ENCODE data around the gene IFT122.

IFT122 gene

GRCh38 chr3:129441782-129442181, 1.8 kb downstream of the IFT122 start:
- Histone ChIP-seq H3K4me1 (ENCODE audit: control insufficient read depth, insufficient read depth, low read length) (peaks cover 43% of the 10 kb centered on the region), H3K9ac (ENCODE audit: low read depth, low read length) (peak overlapping the region; percentile 85), H3K4me2 (ENCODE audit: low read length) (peak overlapping the region; percentile 83), H3K4me3 (ENCODE audit: low read length) (peak overlapping the region; percentile 80), H3K36me3 (ENCODE audit: insufficient read depth, low read length) (peaks cover 10% of the 10 kb centered on the region), H3K27me3 (ENCODE audit: control insufficient read depth, insufficient read depth, low read length) (no peaks in the 10 kb centered on the region), H3K9me3 (replicated peaks; ENCODE audit: low read length) (no peaks in the 10 kb centered on the region)

- peaks cover 43% of the 10 kb centered on the region for H3K4me1 ChIP-seq (ENCODE audit: control insufficient read depth, insufficient read depth, low read length)
- peak overlapping the region; percentile 85 for H3K9ac ChIP-seq (ENCODE audit: low read depth, low read length)
- H3K4me2 ChIP-seq (ENCODE audit: low read length): peak overlapping the region; percentile 83
- H3K9me3 ChIP-seq (replicated peaks; ENCODE audit: low read length): no peaks in the 10 kb centered on the region
- peaks cover 4% of the 10 kb centered on the region for H3K36me3 ChIP-seq (ENCODE audit: insufficient read depth, low read length)
- no peaks in the 10 kb centered on the region for H3K27me3 ChIP-seq (ENCODE audit: control insufficient read depth, insufficient read depth, low read length)
- peak overlapping the region; percentile 29 for H3K4me3 ChIP-seq (ENCODE audit: low read length)
Measured at GRCh38 chr3:129442486-129442885, 2.5 kb downstream of the IFT122 start.

GRCh38 chr3:129442947-129443346, 2.9 kb downstream of the IFT122 start:
- H3K4me3 ChIP-seq (ENCODE audit: low read length): no peak overlapping the region
- H3K27me3 ChIP-seq (ENCODE audit: control insufficient read depth, insufficient read depth, low read length): no peaks in the 10 kb centered on the region
- H3K4me2 ChIP-seq (ENCODE audit: low read length): peak overlapping the region; percentile 83
- peaks cover 42% of the 10 kb centered on the region for H3K4me1 ChIP-seq (ENCODE audit: control insufficient read depth, insufficient read depth, low read length)
- no peaks in the 10 kb centered on the region for H3K9me3 ChIP-seq (replicated peaks; ENCODE audit: low read length)
- no peaks in the 10 kb centered on the region for H3K36me3 ChIP-seq (ENCODE audit: insufficient read depth, low read length)
- peak overlapping the region; percentile 85 for H3K9ac ChIP-seq (ENCODE audit: low read depth, low read length)

GRCh38 chr3:129445471-129445870, 5.4 kb downstream of the IFT122 start:
- H3K4me1 ChIP-seq (ENCODE audit: control insufficient read depth, insufficient read depth, low read length): peaks cover 34% of the 10 kb centered on the region
- no peak overlapping the region for H3K9ac ChIP-seq (ENCODE audit: low read depth, low read length)
- H3K9me3 ChIP-seq (replicated peaks; ENCODE audit: low read length): no peaks in the 10 kb centered on the region
- no peak overlapping the region for H3K4me3 ChIP-seq (ENCODE audit: low read length)
- no peaks in the 10 kb centered on the region for H3K36me3 ChIP-seq (ENCODE audit: insufficient read depth, low read length)
- no peaks in the 10 kb centered on the region for H3K27me3 ChIP-seq (ENCODE audit: control insufficient read depth, insufficient read depth, low read length)
- H3K4me2 ChIP-seq (ENCODE audit: low read length): no peak overlapping the region

GRCh38 chr3:129446926-129447325, 6.9 kb downstream of the IFT122 start:
- H3K9me3 ChIP-seq (replicated peaks; ENCODE audit: low read length): no peaks in the 10 kb centered on the region
- no peak overlapping the region for H3K4me2 ChIP-seq (ENCODE audit: low read length)
- no peak overlapping the region for H3K4me3 ChIP-seq (ENCODE audit: low read length)
- H3K27me3 ChIP-seq (ENCODE audit: control insufficient read depth, insufficient read depth, low read length): no peaks in the 10 kb centered on the region
- H3K4me1 ChIP-seq (ENCODE audit: control insufficient read depth, insufficient read depth, low read length): peaks cover 23% of the 10 kb centered on the region
- peaks cover 3% of the 10 kb centered on the region for H3K36me3 ChIP-seq (ENCODE audit: insufficient read depth, low read length)
- H3K9ac ChIP-seq (ENCODE audit: low read depth, low read length): no peak overlapping the region

- no peak overlapping the region for H3K4me3 ChIP-seq (ENCODE audit: low read length)
- no peaks in the 10 kb centered on the region for H3K9me3 ChIP-seq (replicated peaks; ENCODE audit: low read length)
- H3K9ac ChIP-seq (ENCODE audit: low read depth, low read length): no peak overlapping the region
- H3K27me3 ChIP-seq (ENCODE audit: control insufficient read depth, insufficient read depth, low read length): no peaks in the 10 kb centered on the region
- H3K36me3 ChIP-seq (ENCODE audit: insufficient read depth, low read length): peaks cover 10% of the 10 kb centered on the region
- H3K4me2 ChIP-seq (ENCODE audit: low read length): no peak overlapping the region
- H3K4me1 ChIP-seq (ENCODE audit: control insufficient read depth, insufficient read depth, low read length): peaks cover 9% of the 10 kb centered on the region
Measured at GRCh38 chr3:129448186-129448895, 8.3 kb downstream of the IFT122 start.

- no peak overlapping the region for H3K9ac ChIP-seq (ENCODE audit: low read depth, low read length)
- no peak overlapping the region for H3K4me3 ChIP-seq (ENCODE audit: low read length)
- no peaks in the 10 kb centered on the region for H3K27me3 ChIP-seq (ENCODE audit: control insufficient read depth, insufficient read depth, low read length)
- no peak overlapping the region for H3K4me2 ChIP-seq (ENCODE audit: low read length)
- no peaks in the 10 kb centered on the region for H3K9me3 ChIP-seq (replicated peaks; ENCODE audit: low read length)
- no peaks in the 10 kb centered on the region for H3K4me1 ChIP-seq (ENCODE audit: control insufficient read depth, insufficient read depth, low read length)
- peaks cover 14% of the 10 kb centered on the region for H3K36me3 ChIP-seq (ENCODE audit: insufficient read depth, low read length)
Measured at GRCh38 chr3:129449279-129450115, 9.5 kb downstream of the IFT122 start.

GRCh38 chr3:129453732-129454131, 13.7 kb downstream of the IFT122 start:
- Histone ChIP-seq H3K27me3 (ENCODE audit: control insufficient read depth, insufficient read depth, low read length) (no peaks in the 10 kb centered on the region), H3K4me1 (ENCODE audit: control insufficient read depth, insufficient read depth, low read length) (no peaks in the 10 kb centered on the region), H3K4me3 (ENCODE audit: low read length) (no peak overlapping the region), H3K36me3 (ENCODE audit: insufficient read depth, low read length) (peaks cover 28% of the 10 kb centered on the region), H3K9me3 (replicated peaks; ENCODE audit: low read length) (no peaks in the 10 kb centered on the region), H3K9ac (ENCODE audit: low read depth, low read length) (no peak overlapping the region), H3K4me2 (ENCODE audit: low read length) (no peak overlapping the region)

- H3K9me3 ChIP-seq (replicated peaks; ENCODE audit: low read length): no peaks in the 10 kb centered on the region
Measured at GRCh38 chr3:129460155-129460554, 20.1 kb downstream of the IFT122 start.

GRCh38 chr3:129460572-129460971, 20.5 kb downstream of the IFT122 start:
- H3K4me1 ChIP-seq (ENCODE audit: control insufficient read depth, insufficient read depth, low read length): peaks cover 8% of the 10 kb centered on the region
- no peaks in the 10 kb centered on the region for H3K9me3 ChIP-seq (replicated peaks; ENCODE audit: low read length)
- no peaks in the 10 kb centered on the region for H3K27me3 ChIP-seq (ENCODE audit: control insufficient read depth, insufficient read depth, low read length)
- no peak overlapping the region for H3K4me3 ChIP-seq (ENCODE audit: low read length)
- H3K36me3 ChIP-seq (ENCODE audit: insufficient read depth, low read length): peaks cover 24% of the 10 kb centered on the region
- H3K9ac ChIP-seq (ENCODE audit: low read depth, low read length): no peak overlapping the region
- no peak overlapping the region for H3K4me2 ChIP-seq (ENCODE audit: low read length)

More at GRCh38 chr3:129460155-129460554, 20.1 kb downstream of the IFT122 start:
- Histone ChIP-seq H3K9ac (ENCODE audit: low read depth, low read length) (no peak overlapping the region), H3K4me1 (ENCODE audit: control insufficient read depth, insufficient read depth, low read length) (peaks cover 8% of the 10 kb centered on the region), H3K4me2 (ENCODE audit: low read length) (no peak overlapping the region), H3K4me3 (ENCODE audit: low read length) (no peak overlapping the region), H3K36me3 (ENCODE audit: insufficient read depth, low read length) (peaks cover 24% of the 10 kb centered on the region), H3K27me3 (ENCODE audit: control insufficient read depth, insufficient read depth, low read length) (no peaks in the 10 kb centered on the region)

GRCh38 chr3:129461022-129461421, 21.0 kb downstream of the IFT122 start:
- Histone ChIP-seq H3K9ac (ENCODE audit: low read depth, low read length) (no peak overlapping the region), H3K36me3 (ENCODE audit: insufficient read depth, low read length) (peaks cover 21% of the 10 kb centered on the region), H3K4me2 (ENCODE audit: low read length) (peak overlapping the region; percentile 4), H3K4me1 (ENCODE audit: control insufficient read depth, insufficient read depth, low read length) (peaks cover 8% of the 10 kb centered on the region), H3K27me3 (ENCODE audit: control insufficient read depth, insufficient read depth, low read length) (no peaks in the 10 kb centered on the region), H3K4me3 (ENCODE audit: low read length) (no peak overlapping the region), H3K9me3 (replicated peaks; ENCODE audit: low read length) (no peaks in the 10 kb centered on the region)

All from skeletal muscle satellite cell (primary cell).